Endothelial cell (in vitro differentiated cells): Measurements from ENCODE around the gene BAZ1B. TPM values are rescaled to one million over a fixed set of nuclear protein-coding genes. Genes with fewer than 3 reads are reported as not detected.
A peak's percentile ranks its signal among the peaks of the same experiment; 100 is the strongest.

Experiments
- DNase-seq: peaks from one replicate; pipeline ENCODE4 v3.0.0; 2021; ENCODE audit warnings: low spot score
- H3K27ac Mint-ChIP-seq: one replicate; pipeline ENCODE4 v1.8.0; 2021; ENCODE audit warnings: mixed read lengths, inconsistent platforms; ENCODE audit not compliant: unreplicated experiment
- H3K27me3 Mint-ChIP-seq: one replicate; pipeline ENCODE4 v1.8.0; 2021; ENCODE audit warnings: mild to moderate bottlenecking, moderate library complexity, mixed read lengths, inconsistent platforms; ENCODE audit not compliant: unreplicated experiment
- H3K36me3 Mint-ChIP-seq: one replicate; pipeline ENCODE4 v1.8.0; 2021; ENCODE audit warnings: mild to moderate bottlenecking, low read depth, mixed read lengths, inconsistent platforms; ENCODE audit not compliant: unreplicated experiment
- H3K4me1 Mint-ChIP-seq: one replicate; pipeline ENCODE4 v1.8.0; 2021; ENCODE audit warnings: mild to moderate bottlenecking, mixed read lengths, inconsistent platforms; ENCODE audit not compliant: unreplicated experiment
- H3K4me3 Mint-ChIP-seq: one replicate; pipeline ENCODE4 v1.8.0; 2021; ENCODE audit warnings: mild to moderate bottlenecking, mixed read lengths, inconsistent platforms; ENCODE audit not compliant: unreplicated experiment
- H3K9me3 Mint-ChIP-seq: one replicate; pipeline ENCODE4 v1.8.0; 2021; ENCODE audit warnings: mixed read lengths, inconsistent platforms; ENCODE audit not compliant: unreplicated experiment
- CTCF ChIP-seq: fragments of 200-600 bp; sonication (generic); IDR thresholded peaks from one replicate; pipeline ENCODE4 v1.5.0; 2021; ENCODE audit warnings: antibody characterized with exemption; ENCODE audit not compliant: unreplicated experiment
- total RNA-seq: library from RNA; stranded (reverse); fragmentation: NEBNext Ultra II Directional; extraction: Animal tissue kit (Norgen Biotek cat#: 25700); gene quantifications from one replicate; pipeline ENCODE4 v1.2.1, GENCODE V29; 2021; ENCODE audit not compliant: unreplicated experiment

BAZ1B gene
- total RNA-seq, 1 donor from 2014 or later, result 56.5 TPM

- H3K27ac Mint-ChIP-seq, result peak overlapping the region; percentile 44
- H3K36me3 Mint-ChIP-seq, result peaks cover 7% of the 10 kb centered on the region
- no peak for TF ChIP-seq CTCF
- H3K9me3 Mint-ChIP-seq, result no peaks in the 10 kb centered on the region
- peaks cover 32% of the 10 kb centered on the region for H3K4me1 Mint-ChIP-seq
- no peak for DNase-seq
- H3K4me3 Mint-ChIP-seq, result peak overlapping the region; percentile 95
- H3K27me3 Mint-ChIP-seq, result peaks cover 3% of the 10 kb centered on the region
Observed at GRCh38 chr7:73519867-73520672, 2.0 kb downstream of the BAZ1B start.

- no peak for DNase-seq
- Mint-ChIP-seq H3K4me1 (peaks cover 26% of the 10 kb centered on the region), H3K9me3 (no peaks in the 10 kb centered on the region), H3K4me3 (no peak overlapping the region), H3K36me3 (peaks cover 15% of the 10 kb centered on the region), H3K27ac (no peak overlapping the region), H3K27me3 (peaks cover 3% of the 10 kb centered on the region)
- TF ChIP-seq CTCF, result no peak
Observed at GRCh38 chr7:73518470-73518869, 3.6 kb downstream of the BAZ1B start.

- H3K4me3 Mint-ChIP-seq, result no peak overlapping the region
- peaks cover 3% of the 10 kb centered on the region for H3K27me3 Mint-ChIP-seq
- H3K4me1 Mint-ChIP-seq, result peaks cover 22% of the 10 kb centered on the region
- no peak for DNase-seq
- peaks cover 18% of the 10 kb centered on the region for H3K36me3 Mint-ChIP-seq
- TF ChIP-seq CTCF, result no peak
- H3K27ac Mint-ChIP-seq, result no peak overlapping the region
- H3K9me3 Mint-ChIP-seq, result no peaks in the 10 kb centered on the region
Observed at GRCh38 chr7:73517241-73517995, 4.7 kb downstream of the BAZ1B start.

- no peaks in the 10 kb centered on the region for H3K9me3 Mint-ChIP-seq
- H3K27me3 Mint-ChIP-seq, result peaks cover 1% of the 10 kb centered on the region
- no peak for TF ChIP-seq CTCF
- no peak overlapping the region for H3K4me3 Mint-ChIP-seq
- no peak overlapping the region for H3K27ac Mint-ChIP-seq
- no peak for DNase-seq
- H3K4me1 Mint-ChIP-seq, result peaks cover 17% of the 10 kb centered on the region
- peaks cover 23% of the 10 kb centered on the region for H3K36me3 Mint-ChIP-seq
Observed at GRCh38 chr7:73515178-73515577, 6.9 kb downstream of the BAZ1B start.
